IMR-90 (cell line): ENCODE data around the gene IKZF3.

Source experiments
- BHLHE40 ChIP-seq: fragments of 150-350 bp; IDR thresholded peaks from 2 replicates; pipeline ENCODE4 v1.6.1; 2016; ENCODE audit warnings: mild to moderate bottlenecking, low read depth, low read length
- MAFK ChIP-seq: IDR thresholded peaks from 2 replicates; pipeline ENCODE4 v1.6.1; 2012; ENCODE audit warnings: low read depth, low read length, improper control_type of control experiment
- POLR2A ChIP-seq: IDR thresholded peaks from 2 replicates; pipeline ENCODE4 v1.6.1; 2012; ENCODE audit warnings: mild to moderate bottlenecking, low read depth, low read length
- RAD21 ChIP-seq: IDR thresholded peaks from 2 replicates; pipeline ENCODE4 v1.6.1; 2012; ENCODE audit warnings: low read length, improper control_type of control experiment
- RCOR1 ChIP-seq: IDR thresholded peaks from 2 replicates; pipeline ENCODE4 v1.6.1; 2012; ENCODE audit warnings: mild to moderate bottlenecking, low read length, improper control_type of control experiment; ENCODE audit not compliant: insufficient replicate concordance
- RFX5 ChIP-seq: IDR thresholded peaks from 2 replicates; pipeline ENCODE4 v1.8.0; 2012; ENCODE audit warnings: low read depth, mild to moderate bottlenecking, low read length, moderate library complexity
- SMC3 ChIP-seq: fragments of 150-350 bp; IDR thresholded peaks from 2 replicates; pipeline ENCODE4 v1.6.1; 2016; ENCODE audit warnings: low read depth, mild to moderate bottlenecking, antibody characterized with exemption, low read length, moderate library complexity
- TF ChIP-seq, protein P1 (sequence below): conservative IDR thresholded peaks from 2 replicates; pipeline ENCODE4 v1.5.1; 2012; ENCODE audit warnings: mild to moderate bottlenecking, low read depth, low read length, improper control_type of control experiment
- TF ChIP-seq, protein P2 (sequence below): fragments of 150-350 bp; IDR thresholded peaks from 2 replicates; pipeline ENCODE4 v1.6.1; 2016; ENCODE audit warnings: low read depth, mild to moderate bottlenecking, low read length, moderate library complexity, borderline replicate concordance
- TF ChIP-seq, protein P3 (sequence below): fragments of 150-350 bp; IDR thresholded peaks from 2 replicates; pipeline ENCODE4 v1.6.1; 2017; ENCODE audit warnings: mild to moderate bottlenecking, antibody characterized with exemption, low read length, low read depth

DNA sequence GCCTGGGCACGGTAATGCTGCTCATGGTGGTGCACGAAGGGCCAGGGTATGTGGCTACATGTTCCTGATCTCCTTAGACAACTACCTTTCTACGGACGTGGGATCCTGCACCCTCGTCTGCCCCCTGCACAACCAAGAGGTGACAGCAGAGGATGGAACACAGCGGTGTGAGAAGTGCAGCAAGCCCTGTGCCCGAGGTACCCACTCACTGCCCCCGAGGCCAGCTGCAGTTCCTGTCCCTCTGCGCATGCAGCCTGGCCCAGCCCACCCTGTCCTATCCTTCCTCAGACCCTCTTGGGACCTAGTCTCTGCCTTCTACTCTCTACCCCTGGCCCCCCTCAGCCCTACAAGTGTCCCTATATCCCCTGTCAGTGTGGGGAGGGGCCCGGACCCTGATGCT is 152.3 kb downstream of the IKZF3 start:
- TF ChIP-seq POLR2A (no peak), RFX5 (no peak), MAFK (no peak), RCOR1 (no peak), RAD21 (no peak), BHLHE40 (no peak), SMC3 (no peak)
- TF ChIP-seq, protein P1, sequence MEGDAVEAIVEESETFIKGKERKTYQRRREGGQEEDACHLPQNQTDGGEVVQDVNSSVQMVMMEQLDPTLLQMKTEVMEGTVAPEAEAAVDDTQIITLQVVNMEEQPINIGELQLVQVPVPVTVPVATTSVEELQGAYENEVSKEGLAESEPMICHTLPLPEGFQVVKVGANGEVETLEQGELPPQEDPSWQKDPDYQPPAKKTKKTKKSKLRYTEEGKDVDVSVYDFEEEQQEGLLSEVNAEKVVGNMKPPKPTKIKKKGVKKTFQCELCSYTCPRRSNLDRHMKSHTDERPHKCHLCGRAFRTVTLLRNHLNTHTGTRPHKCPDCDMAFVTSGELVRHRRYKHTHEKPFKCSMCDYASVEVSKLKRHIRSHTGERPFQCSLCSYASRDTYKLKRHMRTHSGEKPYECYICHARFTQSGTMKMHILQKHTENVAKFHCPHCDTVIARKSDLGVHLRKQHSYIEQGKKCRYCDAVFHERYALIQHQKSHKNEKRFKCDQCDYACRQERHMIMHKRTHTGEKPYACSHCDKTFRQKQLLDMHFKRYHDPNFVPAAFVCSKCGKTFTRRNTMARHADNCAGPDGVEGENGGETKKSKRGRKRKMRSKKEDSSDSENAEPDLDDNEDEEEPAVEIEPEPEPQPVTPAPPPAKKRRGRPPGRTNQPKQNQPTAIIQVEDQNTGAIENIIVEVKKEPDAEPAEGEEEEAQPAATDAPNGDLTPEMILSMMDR, result no peak
- TF ChIP-seq, protein P2, sequence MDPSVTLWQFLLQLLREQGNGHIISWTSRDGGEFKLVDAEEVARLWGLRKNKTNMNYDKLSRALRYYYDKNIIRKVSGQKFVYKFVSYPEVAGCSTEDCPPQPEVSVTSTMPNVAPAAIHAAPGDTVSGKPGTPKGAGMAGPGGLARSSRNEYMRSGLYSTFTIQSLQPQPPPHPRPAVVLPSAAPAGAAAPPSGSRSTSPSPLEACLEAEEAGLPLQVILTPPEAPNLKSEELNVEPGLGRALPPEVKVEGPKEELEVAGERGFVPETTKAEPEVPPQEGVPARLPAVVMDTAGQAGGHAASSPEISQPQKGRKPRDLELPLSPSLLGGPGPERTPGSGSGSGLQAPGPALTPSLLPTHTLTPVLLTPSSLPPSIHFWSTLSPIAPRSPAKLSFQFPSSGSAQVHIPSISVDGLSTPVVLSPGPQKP, result no peak
- TF ChIP-seq, protein P3, sequence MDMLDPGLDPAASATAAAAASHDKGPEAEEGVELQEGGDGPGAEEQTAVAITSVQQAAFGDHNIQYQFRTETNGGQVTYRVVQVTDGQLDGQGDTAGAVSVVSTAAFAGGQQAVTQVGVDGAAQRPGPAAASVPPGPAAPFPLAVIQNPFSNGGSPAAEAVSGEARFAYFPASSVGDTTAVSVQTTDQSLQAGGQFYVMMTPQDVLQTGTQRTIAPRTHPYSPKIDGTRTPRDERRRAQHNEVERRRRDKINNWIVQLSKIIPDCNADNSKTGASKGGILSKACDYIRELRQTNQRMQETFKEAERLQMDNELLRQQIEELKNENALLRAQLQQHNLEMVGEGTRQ, result no peak
